Ishikawa (cell line): ENCODE results near the gene PHLDB2.

Source experiments
- CEBPB ChIP-seq: IDR thresholded peaks from 2 replicates; pipeline ENCODE4 v1.6.1; 2012
- CREB1 ChIP-seq: IDR thresholded peaks from 2 replicates; pipeline ENCODE4 v1.6.1; 2012; ENCODE audit warnings: low read depth
- EGR1 ChIP-seq: IDR thresholded peaks from 2 replicates; pipeline ENCODE4 v1.6.1; 2012
- EP300 ChIP-seq: IDR thresholded peaks from 2 replicates; pipeline ENCODE4 v1.6.1; 2012; ENCODE audit warnings: borderline replicate concordance
- FOXM1 ChIP-seq: IDR thresholded peaks from 2 replicates; pipeline ENCODE4 v1.6.1; 2012; ENCODE audit warnings: low read depth, borderline replicate concordance
- NFIC ChIP-seq: IDR thresholded peaks from 2 replicates; pipeline ENCODE4 v1.6.1; 2012
- RAD21 ChIP-seq: IDR thresholded peaks from 2 replicates; pipeline ENCODE4 v1.6.1; 2012; ENCODE audit warnings: low read depth
- REST ChIP-seq: IDR thresholded peaks from 2 replicates; pipeline ENCODE4 v1.6.1; 2012; ENCODE audit warnings: low read depth, mild to moderate bottlenecking
- TAF1 ChIP-seq: IDR thresholded peaks from 2 replicates; pipeline ENCODE4 v1.6.1; 2012; ENCODE audit warnings: low read depth, mild to moderate bottlenecking
- TCF12 ChIP-seq: IDR thresholded peaks from 2 replicates; pipeline ENCODE4 v1.6.1; 2012; ENCODE audit warnings: low read depth
- TEAD4 ChIP-seq: IDR thresholded peaks from 2 replicates; pipeline ENCODE4 v1.6.1; 2012
- YY1 ChIP-seq: IDR thresholded peaks from 2 replicates; pipeline ENCODE4 v1.6.1; 2012; ENCODE audit warnings: low read depth
- TF ChIP-seq, protein P1 (sequence below): IDR thresholded peaks from 2 replicates; pipeline ENCODE4 v1.6.1; 2012

GRCh38 chr3:111859974-111860859, 1.2 kb downstream of the PHLDB2 start:
- TF ChIP-seq CEBPB (no peak), TCF12 (no peak), TAF1 (peak; percentile 18; the same call in 1 of the 2 replicates), RAD21 (peak; percentile 50), FOXM1 (no peak), CREB1 (no peak), NFIC (no peak), YY1 (no peak), TEAD4 (no peak), REST (no peak), EGR1 (no peak), EP300 (no peak)
- TF ChIP-seq, protein P1, sequence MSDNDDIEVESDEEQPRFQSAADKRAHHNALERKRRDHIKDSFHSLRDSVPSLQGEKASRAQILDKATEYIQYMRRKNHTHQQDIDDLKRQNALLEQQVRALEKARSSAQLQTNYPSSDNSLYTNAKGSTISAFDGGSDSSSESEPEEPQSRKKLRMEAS, result peak; percentile 24; the same call in 1 of the 2 replicates
